Parathyroid adenoma (tissue), 2 donors: Measurements from ENCODE around the gene ATP2B2.

Experiments used
- H2AFZ ChIP-seq: fragments of 300-600 bp; sonication (generic); one replicate; pipeline ENCODE4 v1.7.0; 2017; ENCODE audit warnings: antibody characterized with exemption, mild to moderate bottlenecking
- H3K27ac ChIP-seq: fragments of 300-600 bp; sonication (generic); one replicate; pipeline ENCODE4 v1.7.0; 2017
- H3K27me3 ChIP-seq: fragments of 300-600 bp; sonication (generic); one replicate; pipeline ENCODE4 v1.7.0; 2017; ENCODE audit warnings: low read length; ENCODE audit not compliant: control insufficient read depth, insufficient read depth
- H3K36me3 ChIP-seq: fragments of 300-600 bp; sonication (generic); one replicate; pipeline ENCODE4 v1.7.0; 2017; ENCODE audit warnings: low read length; ENCODE audit not compliant: control insufficient read depth, insufficient read depth
- H3K4me1 ChIP-seq: fragments of 300-600 bp; sonication (generic); one replicate; pipeline ENCODE4 v1.7.0; 2017; ENCODE audit warnings: control low read depth
- H3K4me2 ChIP-seq: fragments of 300-600 bp; sonication (generic); one replicate; pipeline ENCODE4 v1.7.0; 2017; ENCODE audit warnings: low read length
- H3K4me3 ChIP-seq: fragments of 300-600 bp; sonication (generic); one replicate; pipeline ENCODE4 v1.7.0; 2017; ENCODE audit warnings: low read depth, low read length
- H3K79me2 ChIP-seq: fragments of 300-600 bp; sonication (generic); one replicate; pipeline ENCODE4 v1.7.0; 2017; ENCODE audit warnings: control low read depth
- H3K9ac ChIP-seq: fragments of 300-600 bp; sonication (generic); one replicate; pipeline ENCODE4 v1.7.0; 2017; ENCODE audit warnings: mild to moderate bottlenecking
- H3K9me3 ChIP-seq: fragments of 300-600 bp; sonication (generic); one replicate; pipeline ENCODE4 v1.7.0; 2017; ENCODE audit warnings: low read length; ENCODE audit not compliant: control insufficient read depth
- TF ChIP-seq, protein P1 (sequence below): fragments of 300-600 bp; sonication (generic); IDR thresholded peaks from one replicate; pipeline ENCODE4 v1.7.0; 2017; ENCODE audit warnings: antibody characterized with exemption, mild to moderate bottlenecking
- donor health status: primary hyperparathyroidism.

Gene ATP2B2

DNA sequence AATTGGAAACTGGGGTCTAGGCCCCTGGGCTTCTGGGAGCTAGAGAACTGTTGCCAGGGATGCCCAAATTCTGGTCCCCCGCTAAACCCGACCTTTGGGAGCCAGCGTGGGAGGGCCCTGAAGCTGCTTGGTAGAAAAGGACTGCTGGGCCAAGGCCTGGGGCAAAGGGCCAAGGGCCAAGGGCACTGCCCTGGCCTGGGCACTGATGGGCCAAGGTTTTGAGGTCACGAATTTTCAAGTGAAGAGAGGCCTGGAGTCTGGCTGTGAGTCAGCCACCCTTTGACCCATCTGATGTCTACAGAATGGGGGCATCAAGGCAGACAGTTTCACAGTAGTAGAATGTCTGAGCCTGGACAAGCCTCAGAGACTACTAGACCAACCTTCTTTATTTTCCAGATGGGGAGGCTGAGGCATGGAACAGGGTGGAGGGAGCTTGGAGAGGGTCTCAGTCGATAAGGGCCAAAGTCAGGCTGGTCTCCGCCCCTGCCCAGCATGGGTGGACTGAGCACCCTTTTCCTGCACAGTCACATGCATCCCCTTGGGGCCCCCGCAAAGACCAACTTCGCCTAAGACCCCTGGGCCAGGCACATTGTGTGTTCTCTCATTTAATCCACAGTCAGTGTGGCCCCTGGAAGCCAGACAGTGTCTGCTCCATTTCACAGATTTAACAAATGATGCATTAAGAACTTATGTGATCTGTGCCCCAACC is 66.3 kb downstream of the ATP2B2 start:
- Histone ChIP-seq H3K4me3 (no peak overlapping the region), H3K9me3 (no peaks in the 10 kb centered on the region), H3K4me2 (no peak overlapping the region), H3K9ac (no peak overlapping the region), H2AFZ (no peak overlapping the region), H3K27ac (no peak overlapping the region), H3K27me3 (no peaks in the 10 kb centered on the region), H3K4me1 (no peaks in the 10 kb centered on the region), H3K36me3 (no peaks in the 10 kb centered on the region), H3K79me2 (no peaks in the 10 kb centered on the region)
- TF ChIP-seq, protein P1, sequence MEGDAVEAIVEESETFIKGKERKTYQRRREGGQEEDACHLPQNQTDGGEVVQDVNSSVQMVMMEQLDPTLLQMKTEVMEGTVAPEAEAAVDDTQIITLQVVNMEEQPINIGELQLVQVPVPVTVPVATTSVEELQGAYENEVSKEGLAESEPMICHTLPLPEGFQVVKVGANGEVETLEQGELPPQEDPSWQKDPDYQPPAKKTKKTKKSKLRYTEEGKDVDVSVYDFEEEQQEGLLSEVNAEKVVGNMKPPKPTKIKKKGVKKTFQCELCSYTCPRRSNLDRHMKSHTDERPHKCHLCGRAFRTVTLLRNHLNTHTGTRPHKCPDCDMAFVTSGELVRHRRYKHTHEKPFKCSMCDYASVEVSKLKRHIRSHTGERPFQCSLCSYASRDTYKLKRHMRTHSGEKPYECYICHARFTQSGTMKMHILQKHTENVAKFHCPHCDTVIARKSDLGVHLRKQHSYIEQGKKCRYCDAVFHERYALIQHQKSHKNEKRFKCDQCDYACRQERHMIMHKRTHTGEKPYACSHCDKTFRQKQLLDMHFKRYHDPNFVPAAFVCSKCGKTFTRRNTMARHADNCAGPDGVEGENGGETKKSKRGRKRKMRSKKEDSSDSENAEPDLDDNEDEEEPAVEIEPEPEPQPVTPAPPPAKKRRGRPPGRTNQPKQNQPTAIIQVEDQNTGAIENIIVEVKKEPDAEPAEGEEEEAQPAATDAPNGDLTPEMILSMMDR: no peak

DNA sequence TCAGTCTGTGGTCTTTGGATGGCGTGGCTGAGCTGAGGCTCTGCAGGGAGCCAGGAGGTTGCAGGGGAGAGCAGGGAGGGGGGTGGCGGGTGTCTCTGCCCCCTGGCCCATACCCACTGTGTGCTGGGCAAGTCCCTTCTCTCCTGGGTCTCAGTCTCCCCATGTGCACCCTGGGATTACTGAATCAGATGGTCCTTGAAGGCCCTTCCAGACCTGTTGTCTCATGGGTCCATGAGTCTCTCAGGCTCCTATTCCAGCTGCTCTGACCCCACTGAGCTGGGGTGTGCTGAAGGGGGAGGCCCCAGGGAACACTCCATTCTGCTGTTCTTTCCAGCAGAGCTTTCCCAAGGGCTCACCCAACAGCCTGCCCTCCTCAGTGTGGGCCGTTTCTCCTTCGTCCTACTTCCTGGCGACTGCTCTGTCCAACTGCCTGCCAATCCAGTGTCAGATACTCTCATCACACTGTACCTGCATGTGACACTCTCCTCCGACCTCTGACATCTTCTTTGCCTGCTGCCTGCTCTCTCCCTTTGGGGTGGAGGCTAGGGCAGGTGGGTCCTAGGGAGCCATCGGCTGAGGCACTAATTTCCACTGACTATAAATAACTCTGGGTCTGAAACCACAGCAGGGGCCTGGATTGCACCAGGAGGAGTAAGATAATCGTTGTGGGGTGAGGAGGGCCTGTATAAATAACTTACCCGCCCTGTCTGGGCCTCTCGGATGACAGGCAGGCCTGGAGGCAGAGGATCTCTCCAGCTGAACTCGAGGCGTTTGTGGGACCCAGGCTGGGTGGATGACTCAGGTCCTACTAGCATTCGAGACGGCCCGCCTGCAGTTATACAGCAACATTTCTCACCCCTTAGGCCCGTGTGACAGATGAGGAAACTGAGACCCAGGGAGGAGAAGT is 67.1 kb downstream of the ATP2B2 start:
- H3K9me3 ChIP-seq: no peaks in the 10 kb centered on the region
- H3K4me3 ChIP-seq: no peak overlapping the region
- H3K4me2 ChIP-seq: no peak overlapping the region
- no peak overlapping the region for H3K9ac ChIP-seq
- no peaks in the 10 kb centered on the region for H3K79me2 ChIP-seq
- H3K4me1 ChIP-seq: no peaks in the 10 kb centered on the region
- no peak overlapping the region for H3K27ac ChIP-seq
- no peaks in the 10 kb centered on the region for H3K27me3 ChIP-seq
- H3K36me3 ChIP-seq: no peaks in the 10 kb centered on the region
- H2AFZ ChIP-seq: no peak overlapping the region
- TF ChIP-seq, protein P1: no peak

DNA sequence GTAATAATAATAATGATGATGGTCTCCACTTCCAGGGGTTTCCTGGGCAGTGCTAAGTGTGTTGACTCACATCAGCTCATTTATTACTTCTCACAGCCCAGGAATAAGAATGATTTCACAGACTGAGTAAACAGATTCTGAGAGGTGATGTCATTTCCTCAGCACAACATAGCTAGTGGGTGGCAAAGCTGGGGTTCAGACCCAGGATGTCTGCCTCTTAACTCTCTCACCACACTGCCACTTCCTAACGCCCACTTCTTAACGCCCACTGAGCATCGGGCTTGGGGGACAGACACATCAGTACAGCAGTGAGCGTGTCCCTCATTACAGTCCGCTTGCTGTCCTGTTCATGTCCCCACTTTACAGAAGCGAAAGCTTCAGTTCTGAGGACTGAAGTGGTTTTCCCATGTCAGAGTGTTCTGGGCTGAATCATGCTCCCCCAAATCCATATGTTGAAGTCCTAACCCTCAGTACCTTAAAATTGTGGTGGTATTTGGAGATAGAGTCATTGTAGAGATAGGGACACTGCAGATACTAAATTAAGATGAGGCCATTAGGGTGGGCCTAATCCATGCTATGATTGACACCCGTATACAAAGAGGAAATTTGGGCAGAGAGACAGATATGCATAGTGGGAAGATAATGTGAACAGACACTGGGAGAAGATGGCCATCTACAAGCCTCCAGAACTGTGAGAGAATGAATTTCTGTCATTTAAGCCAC is 68.0 kb downstream of the ATP2B2 start:
- Histone ChIP-seq H3K27me3 (no peaks in the 10 kb centered on the region), H3K27ac (no peak overlapping the region), H3K4me2 (no peak overlapping the region), H3K36me3 (no peaks in the 10 kb centered on the region), H3K4me3 (no peak overlapping the region), H3K9me3 (no peaks in the 10 kb centered on the region), H3K4me1 (peaks cover 6% of the 10 kb centered on the region), H3K9ac (no peak overlapping the region), H3K79me2 (no peaks in the 10 kb centered on the region), H2AFZ (no peak overlapping the region)
- TF ChIP-seq, protein P1: no peak

DNA sequence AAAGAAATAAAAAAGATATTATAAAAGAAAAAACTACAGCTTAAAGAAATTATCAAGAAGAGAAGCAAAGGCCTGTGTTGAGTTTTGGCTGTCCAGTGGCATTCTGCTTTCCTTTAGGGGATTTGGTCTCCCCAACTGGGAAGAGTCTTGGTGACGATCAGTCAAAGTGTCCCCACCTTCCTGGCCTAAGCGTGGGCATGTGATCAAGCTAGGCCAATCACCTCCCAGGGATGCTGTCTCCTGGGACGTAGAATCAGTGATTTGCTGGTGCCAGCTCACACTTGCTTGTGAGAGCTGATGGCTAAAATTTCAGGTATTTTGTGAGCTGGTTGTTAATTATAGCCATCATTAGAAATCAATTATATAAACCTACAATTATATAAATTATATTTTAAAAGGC is 69.5 kb downstream of the ATP2B2 start:
- TF ChIP-seq, protein P1: no peak
- H3K36me3 ChIP-seq: no peaks in the 10 kb centered on the region
- H3K4me3 ChIP-seq: no peak overlapping the region

More for the DNA sequence above, 69.5 kb downstream of the ATP2B2 start:
- Histone ChIP-seq H3K4me1 (peaks cover 20% of the 10 kb centered on the region), H3K9ac (no peak overlapping the region), H2AFZ (no peak overlapping the region), H3K9me3 (no peaks in the 10 kb centered on the region), H3K27me3 (no peaks in the 10 kb centered on the region), H3K79me2 (no peaks in the 10 kb centered on the region), H3K27ac (no peak overlapping the region), H3K4me2 (no peak overlapping the region)
